ENCODE data around the gene ELOF1.

- TF ChIP-seq TAF1 (IDR thresholded peaks at IDR 0.05; ENCODE audit: borderline replicate concordance, low read depth, low read length) (no peak), POLR2AphosphoS5 (IDR thresholded peaks at IDR 0.05; ENCODE audit: low read depth, low read length) (no peak), EP300 (IDR thresholded peaks at IDR 0.05; ENCODE audit: borderline replicate concordance in 1 of 2, low read depth in 1 of 2, low read length in 1 of 2) (no peak), CTCF (IDR thresholded peaks at IDR 0.05) (no peak), RAD21 (IDR thresholded peaks at IDR 0.05; ENCODE audit: low read length) (no peak), EZH2phosphoT487 (IDR thresholded peaks at IDR 0.05; ENCODE audit: borderline replicate concordance, low read depth) (no peak), GABPA (IDR thresholded peaks at IDR 0.05; ENCODE audit: low read depth) (no peak), FOXM1 (IDR thresholded peaks at IDR 0.05; ENCODE audit: low read depth) (no peak), RCOR1 (IDR thresholded peaks at IDR 0.05; ENCODE audit: low read length) (no peak), NRF1 (IDR thresholded peaks at IDR 0.05; ENCODE audit: low read depth, low read length) (no peak), GATA2 (CRISPR knock-in tag; IDR thresholded peaks at IDR 0.05) (no peak)
Observed at GRCh38 chr19:11581740-11582139, 22.7 kb upstream of the ELOF1 start.

All from SK-N-SH (cell line).